GM18868 (cell line): ENCODE data around the gene HERC2.
A peak's percentile ranks its signal among the peaks of the same experiment; 100 is the strongest.
"Not testable (repeated sequence)": the region's sequence is repeated elsewhere in the genome, so short reads cannot be mapped to it uniquely, and the experiment has no call there.

ENCODE experiments used
- ATAC-seq: cut with Tn5 transposase; IDR thresholded peaks from one replicate; pipeline ENCODE4 v1.9.1; 2021; ENCODE audit warnings: mild to moderate bottlenecking, moderate library complexity; ENCODE audit not compliant: unreplicated experiment

The HERC2 gene

GRCh38 chr15:28322129-28322588, at the start of gene HERC2:
HERC2 (minus strand) TSS chr15:28322179; CDS start chr15:28321433, 746 bp downstream.
- ATAC-seq = not testable (repeated sequence)

GRCh38 chr15:28365502-28365901, 43.5 kb upstream of the HERC2 start:
- not testable (repeated sequence) for ATAC-seq

- ATAC-seq = not testable (repeated sequence)
Observed at GRCh38 chr15:28357984-28358383, 36.0 kb upstream of the HERC2 start, which contains the start of gene GOLGA6L24. GOLGA6L24 (minus strand) TSS chr15:28358084; CDS start chr15:28358023, 61 bp downstream.

GRCh38 chr15:28321358-28322078, 461 bp downstream of the HERC2 start:
- ATAC-seq = not testable (repeated sequence)

- not testable (repeated sequence) for ATAC-seq
Observed at GRCh38 chr15:28319725-28320124, 2.3 kb downstream of the HERC2 start.

GRCh38 chr15:28318828-28319227, 3.2 kb downstream of the HERC2 start:
- ATAC-seq = not testable (repeated sequence)

- ATAC-seq = not testable (repeated sequence)
Observed at GRCh38 chr15:28318122-28318521, 3.9 kb downstream of the HERC2 start.

- not testable (repeated sequence) for ATAC-seq
Observed at GRCh38 chr15:28316958-28317357, 5.0 kb downstream of the HERC2 start.

- not testable (repeated sequence) for ATAC-seq
Observed at GRCh38 chr15:28310454-28310853, 11.5 kb downstream of the HERC2 start.

GRCh38 chr15:28308718-28309117, 13.3 kb downstream of the HERC2 start:
- ATAC-seq = not testable (repeated sequence)

GRCh38 chr15:28305700-28306099, 16.3 kb downstream of the HERC2 start:
- not testable (repeated sequence) for ATAC-seq

GRCh38 chr15:28297434-28297833, 24.5 kb downstream of the HERC2 start:
- not testable (repeated sequence) for ATAC-seq

GRCh38 chr15:28296814-28297213, 25.2 kb downstream of the HERC2 start:
- ATAC-seq = not testable (repeated sequence)

GRCh38 chr15:28295009-28295563, 26.9 kb downstream of the HERC2 start:
- not testable (repeated sequence) for ATAC-seq

- not testable (repeated sequence) for ATAC-seq
Observed at GRCh38 chr15:28294560-28294959, 27.4 kb downstream of the HERC2 start.

- ATAC-seq = peak; percentile 11
Observed at GRCh38 chr15:28289694-28290463, 32.1 kb downstream of the HERC2 start.

- ATAC-seq = peak; percentile 77
Observed at GRCh38 chr15:28288830-28289693, 32.9 kb downstream of the HERC2 start.

- ATAC-seq = not testable (repeated sequence)
Observed at GRCh38 chr15:28286659-28287058, 35.3 kb downstream of the HERC2 start.

- ATAC-seq = no peak
Observed at GRCh38 chr15:28286031-28286430, 35.9 kb downstream of the HERC2 start.

- no peak for ATAC-seq
Observed at GRCh38 chr15:28281876-28282275, 40.1 kb downstream of the HERC2 start.
